PC-3 (cell line): ENCODE measurements around the gene ZCCHC14.

Source experiments
- EZH2 ChIP-seq: fragments of 300-600 bp; sonication (generic); IDR thresholded peaks from one replicate; pipeline ENCODE4 v1.6.1; 2017; ENCODE audit warnings: antibody characterized with exemption, mild to moderate bottlenecking, low read length; ENCODE audit not compliant: unreplicated experiment
- EZH2phosphoT487 ChIP-seq: fragments of 300-600 bp; sonication (generic); IDR thresholded peaks from 2 replicates; pipeline ENCODE4 v1.6.1; 2018; ENCODE audit warnings: mild to moderate bottlenecking, antibody characterized with exemption, low read length, borderline replicate concordance
- TF ChIP-seq, protein P1 (sequence below): fragments of 300-600 bp; sonication (generic); conservative IDR thresholded peaks from 2 replicates; pipeline ENCODE4 v1.5.1; 2017; ENCODE audit warnings: antibody characterized with exemption, low read depth, mild to moderate bottlenecking, low read length

DNA sequence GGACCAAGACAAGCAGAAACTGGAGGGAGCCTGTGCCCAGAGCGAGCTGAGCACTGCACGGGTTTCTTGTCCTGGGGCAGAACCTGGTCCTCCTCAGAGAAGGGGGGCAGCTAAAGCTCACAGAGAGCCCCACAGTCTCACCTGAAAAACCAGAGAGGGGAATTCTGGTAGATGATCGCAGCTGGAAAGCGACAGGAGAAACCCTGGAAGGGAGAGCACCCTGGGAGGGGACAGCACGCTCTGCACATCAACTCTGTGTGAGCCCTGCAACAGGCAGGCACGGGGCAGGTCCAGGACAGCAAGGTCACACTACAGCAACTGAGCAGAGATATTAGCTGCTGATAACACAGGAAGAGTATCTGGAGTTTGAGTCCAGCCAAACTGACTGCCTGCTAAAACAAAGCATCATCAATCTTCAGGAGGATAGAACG is 18.2 kb downstream of the ZCCHC14 start:
- TF ChIP-seq, protein P1, sequence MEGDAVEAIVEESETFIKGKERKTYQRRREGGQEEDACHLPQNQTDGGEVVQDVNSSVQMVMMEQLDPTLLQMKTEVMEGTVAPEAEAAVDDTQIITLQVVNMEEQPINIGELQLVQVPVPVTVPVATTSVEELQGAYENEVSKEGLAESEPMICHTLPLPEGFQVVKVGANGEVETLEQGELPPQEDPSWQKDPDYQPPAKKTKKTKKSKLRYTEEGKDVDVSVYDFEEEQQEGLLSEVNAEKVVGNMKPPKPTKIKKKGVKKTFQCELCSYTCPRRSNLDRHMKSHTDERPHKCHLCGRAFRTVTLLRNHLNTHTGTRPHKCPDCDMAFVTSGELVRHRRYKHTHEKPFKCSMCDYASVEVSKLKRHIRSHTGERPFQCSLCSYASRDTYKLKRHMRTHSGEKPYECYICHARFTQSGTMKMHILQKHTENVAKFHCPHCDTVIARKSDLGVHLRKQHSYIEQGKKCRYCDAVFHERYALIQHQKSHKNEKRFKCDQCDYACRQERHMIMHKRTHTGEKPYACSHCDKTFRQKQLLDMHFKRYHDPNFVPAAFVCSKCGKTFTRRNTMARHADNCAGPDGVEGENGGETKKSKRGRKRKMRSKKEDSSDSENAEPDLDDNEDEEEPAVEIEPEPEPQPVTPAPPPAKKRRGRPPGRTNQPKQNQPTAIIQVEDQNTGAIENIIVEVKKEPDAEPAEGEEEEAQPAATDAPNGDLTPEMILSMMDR = no peak
- TF ChIP-seq EZH2 (no peak), EZH2phosphoT487 (no peak)
